Hematopoietic multipotent progenitor cell treated with erythropoietin and hydrocortisone succinate and interleukin-3 and kit ligand, for 15 days (in vitro differentiated cells): ENCODE measurements around the gene ST6GAL1.
"Not testable (repeated sequence)": the region's sequence is repeated elsewhere in the genome, so short reads cannot be mapped to it uniquely, and the experiment has no call there.

Source experiments
- DNase-seq: peaks from one replicate; pipeline ENCODE4 v3.0.0-alpha.2; 2015; ENCODE audit warnings: low spot score

The ST6GAL1 gene, protein sequence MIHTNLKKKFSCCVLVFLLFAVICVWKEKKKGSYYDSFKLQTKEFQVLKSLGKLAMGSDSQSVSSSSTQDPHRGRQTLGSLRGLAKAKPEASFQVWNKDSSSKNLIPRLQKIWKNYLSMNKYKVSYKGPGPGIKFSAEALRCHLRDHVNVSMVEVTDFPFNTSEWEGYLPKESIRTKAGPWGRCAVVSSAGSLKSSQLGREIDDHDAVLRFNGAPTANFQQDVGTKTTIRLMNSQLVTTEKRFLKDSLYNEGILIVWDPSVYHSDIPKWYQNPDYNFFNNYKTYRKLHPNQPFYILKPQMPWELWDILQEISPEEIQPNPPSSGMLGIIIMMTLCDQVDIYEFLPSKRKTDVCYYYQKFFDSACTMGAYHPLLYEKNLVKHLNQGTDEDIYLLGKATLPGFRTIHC

GRCh38 chr3:186930143-186930640 lies at the start of gene ST6GAL1:
TSS of gene ST6GAL1 (plus strand) at chr3:186930526. CDS start at chr3:187042704, 112,178 bp downstream.
- DNase-seq: peak; percentile 19

GRCh38 chr3:186882150-186882524 lies 48.2 kb upstream of the ST6GAL1 start:
- no peak for DNase-seq

- DNase-seq: no peak
Measured at GRCh38 chr3:186882881-186883685, 47.2 kb upstream of the ST6GAL1 start.

GRCh38 chr3:186883686-186884058 lies 46.7 kb upstream of the ST6GAL1 start:
- DNase-seq: no peak

DNA sequence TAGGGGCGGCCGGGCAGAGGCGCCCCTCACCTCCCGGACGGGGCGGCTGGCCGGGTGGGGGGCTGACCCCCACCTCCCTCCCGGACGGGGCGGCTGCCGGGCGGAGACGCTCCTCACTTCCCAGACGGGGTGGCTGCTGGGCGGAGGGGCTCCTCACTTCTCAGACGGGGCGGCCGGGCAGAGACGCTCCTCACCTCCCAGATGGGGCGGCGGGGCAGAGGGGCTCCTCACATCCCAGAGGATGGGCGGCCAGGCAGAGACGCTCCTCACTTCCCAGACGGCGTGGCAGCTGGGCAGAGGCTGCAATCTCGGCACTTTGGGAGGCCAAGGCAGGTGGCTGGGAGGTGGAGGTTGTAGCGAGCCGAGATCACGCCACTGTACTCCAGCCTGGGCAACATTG lies 45.5 kb upstream of the ST6GAL1 start:
- DNase-seq: not testable (repeated sequence)

- no peak for DNase-seq
Measured at GRCh38 chr3:186886202-186886981, 43.9 kb upstream of the ST6GAL1 start.

GRCh38 chr3:186887507-186887938 lies 42.8 kb upstream of the ST6GAL1 start:
- DNase-seq: not testable (repeated sequence)

- DNase-seq: peak; percentile 62
Measured at GRCh38 chr3:186888569-186888968, 41.8 kb upstream of the ST6GAL1 start.

DNA sequence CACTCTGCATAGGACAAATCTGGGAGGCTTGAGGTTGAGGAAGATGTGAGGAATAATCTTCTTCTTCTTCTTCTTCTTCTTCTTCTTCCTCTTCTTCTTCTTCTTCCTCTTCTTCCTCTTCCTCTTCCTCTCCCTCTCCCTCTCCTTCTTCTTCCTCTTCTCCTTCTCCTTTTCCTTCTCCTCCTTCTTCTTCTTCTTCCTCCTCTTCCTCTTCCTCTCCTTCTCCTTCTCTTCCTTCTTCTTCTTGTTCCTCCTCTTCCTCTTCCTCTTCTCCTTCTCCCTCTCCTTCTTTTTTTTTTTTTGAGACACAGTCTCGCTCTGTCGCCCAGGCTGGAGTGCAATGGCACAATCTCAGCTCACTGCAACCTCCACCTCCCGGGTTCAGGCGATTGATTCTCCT lies 40.6 kb upstream of the ST6GAL1 start:
- DNase-seq: not testable (repeated sequence)

- DNase-seq: no peak
Measured at GRCh38 chr3:186890911-186891310, 39.4 kb upstream of the ST6GAL1 start.

DNA sequence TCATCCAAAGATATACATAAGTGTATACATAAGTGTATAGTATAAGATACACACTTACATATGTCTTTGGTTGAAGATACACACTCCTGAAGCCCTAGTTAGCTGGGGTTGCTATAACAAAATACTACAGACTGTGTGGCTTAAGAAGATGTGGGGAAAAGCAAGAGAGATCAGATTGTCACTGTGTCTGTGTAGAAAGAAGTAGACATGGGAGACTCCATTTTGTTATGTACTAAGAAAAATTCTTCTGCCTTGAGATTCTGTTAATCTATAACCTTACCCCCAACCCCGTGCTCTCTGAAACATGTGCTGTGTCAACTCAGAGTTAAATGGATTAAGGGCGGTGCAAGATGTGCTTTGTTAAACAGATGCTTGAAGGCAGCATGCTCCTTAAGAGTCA lies 37.3 kb upstream of the ST6GAL1 start:
- not testable (repeated sequence) for DNase-seq

- DNase-seq: no peak
Measured at GRCh38 chr3:186895406-186895805, 34.9 kb upstream of the ST6GAL1 start.

DNA sequence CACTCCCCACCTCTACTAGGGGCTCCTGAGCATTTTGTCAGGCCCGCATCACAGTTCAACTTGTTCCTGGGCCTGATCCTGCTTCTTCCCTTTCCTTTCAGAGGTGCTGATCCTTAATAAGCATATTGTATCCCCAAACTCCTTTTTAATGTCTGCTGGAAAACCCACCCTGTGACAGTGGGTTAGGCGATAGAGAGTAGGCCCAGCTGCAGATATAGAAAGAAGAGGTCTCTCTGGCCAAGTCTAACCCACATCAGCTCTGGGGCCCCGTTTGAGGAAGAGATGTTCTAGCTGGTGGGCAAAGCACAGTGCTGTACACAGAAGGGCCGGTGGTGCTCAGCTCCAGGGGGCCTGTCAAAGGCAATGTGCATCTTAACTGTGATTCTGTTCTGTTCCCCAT lies 34.3 kb upstream of the ST6GAL1 start:
- DNase-seq: no peak

DNA sequence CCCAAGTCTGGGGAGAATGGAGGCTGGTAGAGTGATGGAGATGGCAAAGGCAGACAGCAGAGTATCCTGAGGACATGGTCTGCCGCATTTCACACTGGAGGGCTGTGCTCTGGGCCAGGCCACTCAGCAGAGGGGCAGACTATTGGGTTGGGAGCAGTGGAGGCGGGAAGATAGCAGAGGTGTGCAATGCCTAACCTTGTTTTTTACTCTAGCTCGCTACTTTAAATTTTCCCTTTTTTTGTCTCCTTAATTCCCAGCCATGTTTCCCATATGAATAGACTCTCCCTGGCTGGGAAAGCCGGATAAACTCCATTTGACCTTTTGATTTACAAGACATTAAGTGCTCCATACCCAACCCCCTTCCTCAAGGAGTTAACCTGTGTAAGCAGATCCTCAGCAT lies 33.5 kb upstream of the ST6GAL1 start:
- DNase-seq: no peak

- DNase-seq: peak; percentile 25
Measured at GRCh38 chr3:186901135-186901734, 29.1 kb upstream of the ST6GAL1 start.

DNA sequence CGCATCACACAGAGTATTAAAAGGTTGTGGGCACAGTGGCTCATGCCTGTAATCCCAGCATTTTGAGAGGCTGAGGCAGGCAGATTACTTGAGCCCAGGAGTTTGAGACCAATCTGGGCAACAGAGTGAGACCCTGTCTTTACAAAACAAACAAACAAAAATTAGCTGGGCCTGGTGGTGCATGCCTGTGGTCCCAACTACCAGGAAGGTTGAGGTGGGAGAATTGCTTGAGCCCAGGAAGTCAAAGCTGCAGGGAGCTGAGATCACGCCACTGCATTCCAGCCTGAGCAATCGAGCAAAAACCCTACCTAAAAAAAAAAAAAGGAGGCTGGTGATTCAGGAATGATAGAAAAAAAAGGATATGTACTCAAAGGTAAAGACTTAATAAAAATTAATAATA lies 28.2 kb upstream of the ST6GAL1 start:
- DNase-seq: no peak

DNA sequence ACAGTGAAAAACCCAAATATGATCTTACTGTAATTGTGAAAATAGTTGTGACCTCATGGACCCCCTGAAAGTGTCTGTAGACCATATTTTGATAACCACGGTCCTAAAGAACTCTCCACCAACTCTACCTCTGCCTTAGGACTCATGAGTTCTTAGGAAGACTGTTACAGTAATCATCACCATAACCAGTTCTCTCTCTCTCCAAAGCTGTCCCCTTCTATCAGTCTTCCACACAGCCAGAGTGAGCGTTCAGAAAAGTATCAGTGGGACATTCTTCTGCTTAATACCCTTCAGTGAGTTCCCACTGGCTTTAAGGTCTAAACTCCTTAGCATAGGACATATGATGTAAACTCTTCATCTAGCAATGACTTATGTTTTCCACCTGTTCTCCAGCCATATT lies 27.6 kb upstream of the ST6GAL1 start:
- no peak for DNase-seq

DNA sequence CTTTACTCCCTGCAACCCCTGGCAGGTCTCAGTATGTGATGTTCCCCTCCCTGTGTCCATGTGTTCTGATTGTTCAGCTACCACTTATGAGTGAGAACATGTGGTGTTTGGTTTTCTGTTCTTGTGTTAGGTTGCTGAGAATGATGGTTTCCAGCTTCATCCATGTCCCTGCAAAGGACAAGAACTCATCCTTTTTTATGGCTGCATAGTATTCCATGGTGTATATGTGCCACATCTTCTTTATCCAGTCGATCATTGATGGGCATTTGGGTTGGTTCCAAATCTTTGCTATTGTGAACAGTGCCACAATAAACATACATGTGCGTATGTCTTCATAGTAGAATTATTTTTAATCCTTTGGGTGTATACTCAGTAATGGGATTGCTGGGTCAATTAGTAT lies 26.6 kb upstream of the ST6GAL1 start:
- not testable (repeated sequence) for DNase-seq

DNA sequence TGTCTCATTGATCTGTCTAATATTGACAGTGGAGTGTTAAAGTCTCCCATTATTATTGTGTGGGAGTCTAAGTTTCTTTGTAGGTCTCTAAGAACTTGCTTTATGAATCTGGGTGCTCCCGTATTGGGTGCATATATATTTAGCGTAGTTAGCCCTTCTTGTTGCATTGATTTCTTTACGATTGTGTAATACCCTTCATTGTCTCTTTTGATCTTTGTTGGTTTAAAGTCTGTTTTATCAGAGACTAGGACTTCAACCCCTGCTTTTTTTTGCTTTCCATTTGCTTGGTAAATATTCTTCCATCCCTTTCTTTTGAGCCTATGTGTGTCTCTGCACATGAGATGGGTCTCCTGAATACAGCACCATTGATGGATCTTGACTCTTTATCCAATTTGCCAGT lies 23.3 kb upstream of the ST6GAL1 start:
- DNase-seq: not testable (repeated sequence)

DNA sequence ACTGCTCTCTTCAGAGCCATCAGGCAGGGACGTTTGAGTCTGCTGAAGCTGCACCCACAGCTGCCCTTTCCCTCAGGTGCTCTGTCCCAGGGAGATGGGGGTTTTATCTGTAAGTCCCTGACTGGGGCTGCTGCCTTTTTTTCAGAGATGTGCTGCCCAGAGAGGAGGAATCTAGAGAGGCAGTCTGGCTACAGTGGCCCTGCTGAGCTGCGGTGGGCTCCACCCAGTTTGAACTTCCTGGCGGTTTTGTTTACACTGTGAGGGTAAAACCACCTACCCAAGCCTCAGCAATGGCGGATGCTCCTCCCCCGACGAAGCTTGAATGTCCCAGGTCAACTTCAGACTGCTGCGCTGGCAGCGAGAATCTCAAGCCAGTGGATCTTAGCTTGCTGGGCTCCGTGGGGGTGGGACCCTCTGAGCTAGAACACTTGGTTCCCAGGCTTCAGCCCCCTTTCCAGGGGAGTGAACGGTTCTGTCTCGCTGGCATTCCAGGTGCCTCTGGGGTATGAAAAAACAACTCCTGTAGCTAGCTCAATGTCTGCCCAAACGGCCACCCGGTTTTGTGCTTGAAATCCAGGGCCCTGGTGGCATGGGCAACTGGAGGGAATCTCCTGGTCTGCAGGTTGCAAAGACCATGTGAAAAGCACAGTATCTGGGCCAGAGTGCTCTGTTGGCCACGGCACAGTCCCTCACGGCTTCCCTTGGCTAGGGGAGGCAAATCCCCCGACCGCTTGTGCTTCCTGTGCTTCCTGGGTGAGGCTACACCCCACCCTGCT lies 21.1 kb upstream of the ST6GAL1 start:
- DNase-seq: no peak
